HG03025 (cell line): ENCODE measurements around the gene EIF1B.

ENCODE experiments used
- ATAC-seq: cut with Tn5 transposase; IDR thresholded peaks from one replicate; pipeline ENCODE4 v1.9.1; 2021; ENCODE audit warnings: mild to moderate bottlenecking, moderate library complexity; ENCODE audit not compliant: unreplicated experiment, low FRiP score

EIF1B gene

DNA sequence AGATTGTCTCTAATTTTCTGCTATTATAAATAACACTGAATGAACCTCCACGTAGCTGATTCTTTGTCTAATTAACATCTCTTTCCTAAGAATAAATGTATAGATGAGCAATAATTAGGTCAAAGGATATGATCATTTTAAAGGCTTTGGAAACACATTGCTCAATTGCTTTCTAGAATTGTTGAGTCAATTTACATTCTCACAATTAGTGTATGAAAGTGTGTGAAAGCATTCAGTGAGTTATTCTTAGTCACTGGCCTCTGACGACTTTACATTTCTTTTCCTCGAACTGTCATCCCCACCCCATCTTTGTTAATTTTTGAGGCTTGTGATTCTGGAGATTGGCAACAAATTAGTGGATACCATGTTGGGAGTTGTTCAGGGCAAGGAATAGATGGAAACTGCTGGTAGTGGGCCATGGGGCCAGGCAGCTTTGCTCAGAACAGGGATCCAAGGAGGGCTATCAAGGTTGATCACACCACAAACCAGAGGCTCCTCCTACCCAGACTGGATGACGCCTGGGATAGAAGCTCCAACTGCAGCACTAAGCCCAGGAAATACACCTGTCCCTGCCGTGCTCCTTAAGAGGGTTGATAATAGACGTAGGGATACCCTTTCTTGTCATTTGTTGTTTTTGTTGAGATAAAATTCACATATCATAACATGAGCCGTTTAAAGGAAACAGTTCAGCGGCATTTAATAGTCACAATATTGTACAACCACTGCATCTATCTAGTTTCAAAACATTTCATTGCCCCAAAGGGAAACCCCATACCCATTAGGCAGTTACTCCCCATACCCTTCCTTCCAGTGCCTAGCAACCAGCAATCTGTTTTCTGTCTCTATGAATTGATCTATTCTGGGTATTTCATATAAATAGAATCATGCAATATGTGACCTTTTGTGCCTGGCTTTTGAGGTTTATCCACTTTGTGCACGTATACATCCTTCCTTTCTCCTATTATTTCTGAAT, 27.9 kb downstream of the EIF1B start:
- peak; percentile 73 for ATAC-seq

DNA sequence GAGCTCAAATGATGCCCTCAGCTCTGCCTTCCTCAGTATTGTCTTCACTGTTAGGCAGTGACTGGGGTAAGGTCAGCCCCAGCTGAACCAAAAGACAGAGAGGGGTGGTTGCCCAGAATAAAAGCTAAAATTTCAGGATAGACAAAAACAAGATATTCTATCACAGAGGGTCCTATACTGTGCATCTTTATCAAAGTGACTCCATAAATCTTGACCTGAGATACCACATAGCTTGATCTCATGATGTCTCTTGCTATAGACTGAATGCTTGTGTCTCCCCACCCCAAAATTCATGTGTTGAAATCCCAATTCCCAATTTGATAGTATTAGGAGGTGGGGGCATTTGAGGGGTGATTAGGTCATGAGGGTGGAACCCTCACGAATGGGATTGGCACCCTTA, 30.4 kb downstream of the EIF1B start:
- ATAC-seq, result no peak

GRCh38 chr3:40340541-40341170, 31.1 kb downstream of the EIF1B start:
- ATAC-seq, result no peak

DNA sequence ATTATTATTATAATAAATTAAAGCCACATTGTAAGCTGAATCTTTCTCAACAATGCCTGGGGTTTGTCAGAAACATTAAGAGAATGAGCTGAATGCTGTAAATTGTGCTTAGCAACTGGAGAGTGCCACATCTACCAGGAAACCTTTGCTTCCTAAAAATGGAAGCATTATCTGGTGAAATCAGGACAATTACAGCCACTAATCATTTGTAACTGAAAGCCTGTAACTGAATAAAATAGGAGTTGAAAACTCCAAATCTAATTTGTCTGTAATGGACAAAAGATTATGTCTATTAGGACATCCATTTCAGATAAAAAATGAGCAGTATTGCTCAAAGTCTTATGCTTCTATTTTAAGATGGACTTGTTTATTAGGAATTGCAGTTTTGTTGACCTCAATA, 32.2 kb downstream of the EIF1B start:
- ATAC-seq, result no peak

GRCh38 chr3:40350529-40350928, 41.0 kb downstream of the EIF1B start:
- ATAC-seq, result no peak

GRCh38 chr3:40355410-40355809, 45.9 kb downstream of the EIF1B start:
- ATAC-seq, result no peak

DNA sequence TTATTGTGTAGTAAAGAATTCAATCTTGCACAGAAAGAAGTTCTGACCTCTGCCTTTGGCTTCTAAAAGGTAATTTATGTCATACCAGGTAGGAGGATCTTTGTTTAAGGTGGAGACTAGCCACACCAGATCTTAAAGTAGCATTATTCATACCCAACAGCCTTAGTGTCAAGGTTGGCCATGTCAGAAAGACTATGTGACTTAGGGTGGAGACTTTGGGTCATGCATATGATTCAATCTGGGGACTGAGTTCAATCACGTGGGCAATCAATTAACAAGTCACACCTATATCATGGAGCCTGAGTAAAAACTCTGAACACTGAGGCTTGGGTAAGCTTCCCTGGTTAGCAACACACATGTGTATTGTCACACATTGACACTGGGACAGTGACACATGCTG, 48.9 kb downstream of the EIF1B start:
- no peak for ATAC-seq
